ENCODE measurements around the gene GCN1. TPM values are rescaled to one million over a fixed set of nuclear protein-coding genes. Genes with fewer than 3 reads are reported as not detected.
A peak's percentile ranks its signal among the peaks of the same experiment; 100 is the strongest.

GCN1 gene
- total and polyA plus RNA-seq, 10 donors: 10.4 to 131 (median 95.5) TPM

- Histone ChIP-seq H3K4me3 (no peak overlapping the region), H3K36me3 (peaks cover 12 to 100% (median 100%) of the 10 kb centered on the region in 6 donors), H3K27ac (no peak overlapping the region), H3K27me3 (replicated peaks in 1 of 7) (no peaks in the 10 kb centered on the region), H3K9me3 (no peaks in the 10 kb centered on the region), H3K4me1 (no peaks in the 10 kb centered on the region)
- DNase-seq: no peak
- intact Hi-C loops (cut with DNase I; ENCODE audit: low total_unique reads): no loop called here
- peak in 1 of 3 donors; percentile 24 for TF ChIP-seq POLR2AphosphoS5 (IDR thresholded peaks at IDR 0.05)
- TF ChIP-seq CTCF (IDR thresholded peaks at IDR 0.05 in 8 of 11, conservative IDR thresholded peaks at IDR 0.05 in 3 of 11): no peak
- no peak for TF ChIP-seq POLR2A (IDR thresholded peaks at IDR 0.05)
- 91 to 97% (median 95%) methylated on average over 8 to 14 of the region's 14 CpGs for WGBS, 5 donors
Measured at GRCh38 chr12:120142231-120142877, 52.2 kb downstream of the GCN1 start.

- no peak overlapping the region for H3K4me3 ChIP-seq
- TF ChIP-seq POLR2AphosphoS5 (IDR thresholded peaks at IDR 0.05) (no peak), POLR2A (IDR thresholded peaks at IDR 0.05) (no peak), CTCF (IDR thresholded peaks at IDR 0.05 in 8 of 11, conservative IDR thresholded peaks at IDR 0.05 in 3 of 11) (no peak)
- no peaks in the 10 kb centered on the region for H3K4me1 ChIP-seq
- H3K27ac ChIP-seq: no peak overlapping the region
- WGBS, 5 donors: 95 to 99% (median 96%) methylated on average over 6 of the region's 6 CpGs
- H3K9me3 ChIP-seq: no peaks in the 10 kb centered on the region
- no peaks in the 10 kb centered on the region for H3K27me3 ChIP-seq (replicated peaks in 1 of 7)
- intact Hi-C loops (cut with DNase I; ENCODE audit: low total_unique reads): no loop called here
- DNase-seq: no peak
- H3K36me3 ChIP-seq: peaks cover 9 to 100% (median 100%) of the 10 kb centered on the region in 6 donors
Measured at GRCh38 chr12:120141336-120141735, 53.2 kb downstream of the GCN1 start.

- H3K9me3 ChIP-seq: no peaks in the 10 kb centered on the region
- H3K27ac ChIP-seq: no peak overlapping the region
- no peaks in the 10 kb centered on the region for H3K27me3 ChIP-seq (replicated peaks in 1 of 7)
- H3K4me1 ChIP-seq: no peaks in the 10 kb centered on the region
- peak in 1 of 3 donors; percentile 8 for TF ChIP-seq POLR2AphosphoS5 (IDR thresholded peaks at IDR 0.05)
- no peak for TF ChIP-seq POLR2A (IDR thresholded peaks at IDR 0.05)
- DNase-seq: no peak
- WGBS, 5 donors: 90 to 99% (median 95%) methylated on average over 6 to 9 of the region's 9 CpGs
- intact Hi-C loops (cut with DNase I; ENCODE audit: low total_unique reads): no loop called here
- H3K4me3 ChIP-seq: no peak overlapping the region
- H3K36me3 ChIP-seq: peaks cover 9 to 100% (median 100%) of the 10 kb centered on the region in 6 donors
Measured at GRCh38 chr12:120140603-120141002, 53.9 kb downstream of the GCN1 start.

GRCh38 chr12:120139958-120140357 is 54.6 kb downstream of the GCN1 start:
- DNase-seq: no peak
- Histone ChIP-seq H3K4me1 (no peaks in the 10 kb centered on the region), H3K27ac (no peak overlapping the region), H3K4me3 (no peak overlapping the region), H3K27me3 (replicated peaks in 1 of 7) (no peaks in the 10 kb centered on the region), H3K9me3 (no peaks in the 10 kb centered on the region), H3K36me3 (peaks cover 9 to 100% (median 100%) of the 10 kb centered on the region in 6 donors)
- TF ChIP-seq POLR2A (IDR thresholded peaks at IDR 0.05): no peak
- TF ChIP-seq CTCF (IDR thresholded peaks at IDR 0.05 in 8 of 11, conservative IDR thresholded peaks at IDR 0.05 in 3 of 11): no peak
- TF ChIP-seq POLR2AphosphoS5 (IDR thresholded peaks at IDR 0.05): no peak
- 83 to 91% (median 90%) methylated on average over 5 of the region's 5 CpGs for WGBS, 5 donors
- intact Hi-C loops (cut with DNase I; ENCODE audit: low total_unique reads): no loop called here

All from spleen (tissue), 11 donors.